ENCODE data around the gene RBCK1. TPM values are rescaled to one million over a fixed set of nuclear protein-coding genes. Genes with fewer than 3 reads are reported as not detected.
"Not testable (repeated sequence)": the region's sequence is repeated elsewhere in the genome, so short reads cannot be mapped to it uniquely, and the experiment has no call there.

RBCK1 gene
- total and polyA plus RNA-seq, 2 experiments from 2014 or later, result 72.3 to 129 TPM

DNA sequence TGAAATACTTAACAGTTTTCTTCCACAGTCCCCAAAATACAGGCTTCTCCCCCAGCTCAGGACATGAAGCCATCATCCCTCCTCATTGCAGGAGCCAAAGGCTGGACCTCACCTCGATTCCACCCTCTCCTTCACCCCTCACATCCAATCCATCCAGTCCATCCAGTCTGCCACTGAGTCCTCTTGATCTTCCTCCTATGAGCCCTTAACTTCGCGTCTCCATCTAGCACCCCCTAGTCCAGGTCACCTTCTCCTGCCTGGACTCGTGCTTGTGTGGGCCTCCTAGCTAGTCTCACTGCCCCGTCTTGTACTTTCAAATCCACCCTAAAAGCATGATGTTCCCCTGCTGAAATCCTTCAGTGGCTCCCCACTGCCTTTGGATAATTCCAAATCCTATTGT lies 24.2 kb upstream of the RBCK1 start:
- no peaks in the 10 kb centered on the region for H3K4me1 ChIP-seq (ENCODE audit: insufficient read depth)
- H2AFZ ChIP-seq, result no peak overlapping the region
- H3K4me2 ChIP-seq (ENCODE audit: unreplicated experiment), result no peak overlapping the region
- no peak for DNase-seq
- H3K4me3 ChIP-seq, result no peak overlapping the region
- peaks cover 4% of the 10 kb centered on the region; the same call in 1 of the 2 replicates for H4K20me1 ChIP-seq (ENCODE audit: insufficient read depth)
- H3K27ac ChIP-seq, result no peak overlapping the region
- TF ChIP-seq EZH2 (IDR thresholded peaks at IDR 0.05; ENCODE audit: insufficient read depth, poor library complexity, severe bottlenecking) (no peak), EZH2phosphoT487 (IDR thresholded peaks at IDR 0.05; ENCODE audit: insufficient read depth, low read depth) (no peak)
- no peaks in the 10 kb centered on the region for H3K27me3 ChIP-seq (replicated peaks; ENCODE audit: insufficient read depth)
- H3K9me3 ChIP-seq (ENCODE audit: low read depth), result no peaks in the 10 kb centered on the region
- WGBS, 2 experiments (ENCODE audit: low coverage in 1 of 2, low lambda C conversion rate in 2 of 2, missing lambda C conversion rate in 2 of 2), result 96 to 99% methylated on average over 5 of the region's 5 CpGs
- H3K79me2 ChIP-seq (ENCODE audit: insufficient read depth), result peaks cover 67% of the 10 kb centered on the region
- no peak overlapping the region for H3K9ac ChIP-seq
- peaks cover 26% of the 10 kb centered on the region for H3K36me3 ChIP-seq (ENCODE audit: low read depth)
- H3K9me2 ChIP-seq (ENCODE audit: insufficient read depth), result no peaks in the 10 kb centered on the region
- in situ Hi-C loops (cut with MboI), result no loop called here
- H3F3A ChIP-seq (ENCODE audit: insufficient read depth), result peaks cover 17% of the 10 kb centered on the region

DNA sequence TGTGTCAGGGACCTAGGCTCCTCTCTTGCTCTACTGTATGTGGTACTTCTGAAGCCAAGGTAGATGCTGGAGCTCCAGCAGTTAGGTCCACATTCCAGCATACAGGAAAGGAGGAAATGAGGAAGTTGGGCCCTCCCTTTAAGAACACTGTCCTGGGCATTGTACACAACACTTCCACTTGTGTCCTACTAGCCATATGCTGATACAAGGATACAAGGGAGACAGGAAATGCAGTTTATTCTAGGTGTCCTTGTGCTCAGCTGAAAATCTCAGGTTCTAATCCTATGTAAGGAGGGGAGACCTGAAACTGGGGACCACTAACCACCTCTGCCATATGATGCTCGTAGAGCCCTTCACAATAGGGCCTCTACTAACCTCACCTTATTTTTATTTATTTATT lies 23.4 kb upstream of the RBCK1 start:
- Histone ChIP-seq H2AFZ (no peak overlapping the region), H3K79me2 (ENCODE audit: insufficient read depth) (peaks cover 67% of the 10 kb centered on the region), H3K9me3 (ENCODE audit: low read depth) (no peaks in the 10 kb centered on the region), H4K20me1 (ENCODE audit: insufficient read depth) (peaks cover 4% of the 10 kb centered on the region; the same call in 1 of the 2 replicates), H3K27me3 (replicated peaks; ENCODE audit: insufficient read depth) (no peaks in the 10 kb centered on the region), H3K36me3 (ENCODE audit: low read depth) (peaks cover 34% of the 10 kb centered on the region), H3K9ac (no peak overlapping the region), H3K9me2 (ENCODE audit: insufficient read depth) (no peaks in the 10 kb centered on the region), H3F3A (ENCODE audit: insufficient read depth) (peaks cover 17% of the 10 kb centered on the region), H3K4me3 (no peak overlapping the region), H3K27ac (no peak overlapping the region), H3K4me1 (ENCODE audit: insufficient read depth) (no peaks in the 10 kb centered on the region), H3K4me2 (ENCODE audit: unreplicated experiment) (no peak overlapping the region)
- in situ Hi-C loops (cut with MboI), result no loop called here
- no peak for DNase-seq
- TF ChIP-seq EZH2 (IDR thresholded peaks at IDR 0.05; ENCODE audit: insufficient read depth, poor library complexity, severe bottlenecking) (no peak), EZH2phosphoT487 (IDR thresholded peaks at IDR 0.05; ENCODE audit: insufficient read depth, low read depth) (no peak)
- 59 to 77% methylated on average over 1 of the region's 1 CpG for WGBS, 2 experiments (ENCODE audit: low coverage in 1 of 2, low lambda C conversion rate in 2 of 2, missing lambda C conversion rate in 2 of 2)

DNA sequence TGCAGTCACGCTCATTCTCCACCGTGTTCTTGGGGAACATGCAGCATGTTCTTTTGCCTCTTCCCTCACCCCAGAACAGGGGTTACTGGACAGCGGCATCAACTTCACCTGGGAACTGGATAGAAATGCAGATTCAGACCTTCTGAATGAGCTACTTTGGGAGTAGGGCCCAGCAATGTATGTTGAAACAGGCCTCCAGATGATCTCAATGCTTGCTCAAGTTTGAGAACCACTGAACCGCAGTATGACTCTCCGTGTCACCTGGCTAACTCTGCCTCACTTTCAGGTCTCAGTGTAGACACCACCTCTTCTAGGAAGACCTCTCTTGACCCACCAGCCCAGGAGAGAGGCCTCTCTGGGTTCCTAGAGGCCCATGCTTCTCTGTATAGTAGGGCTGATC lies 22.7 kb upstream of the RBCK1 start:
- Histone ChIP-seq H3K4me1 (ENCODE audit: insufficient read depth) (no peaks in the 10 kb centered on the region), H4K20me1 (ENCODE audit: insufficient read depth) (peaks cover 4% of the 10 kb centered on the region; the same call in 1 of the 2 replicates), H3K27ac (no peak overlapping the region), H3F3A (ENCODE audit: insufficient read depth) (peaks cover 17% of the 10 kb centered on the region), H3K9ac (no peak overlapping the region), H2AFZ (no peak overlapping the region), H3K9me2 (ENCODE audit: insufficient read depth) (no peaks in the 10 kb centered on the region), H3K36me3 (ENCODE audit: low read depth) (peaks cover 41% of the 10 kb centered on the region), H3K27me3 (replicated peaks; ENCODE audit: insufficient read depth) (no peaks in the 10 kb centered on the region), H3K4me2 (ENCODE audit: unreplicated experiment) (no peak overlapping the region), H3K9me3 (ENCODE audit: low read depth) (no peaks in the 10 kb centered on the region), H3K4me3 (no peak overlapping the region), H3K79me2 (ENCODE audit: insufficient read depth) (peaks cover 67% of the 10 kb centered on the region)
- in situ Hi-C loops (cut with MboI), result no loop called here
- TF ChIP-seq EZH2phosphoT487 (IDR thresholded peaks at IDR 0.05; ENCODE audit: insufficient read depth, low read depth) (no peak), EZH2 (IDR thresholded peaks at IDR 0.05; ENCODE audit: insufficient read depth, poor library complexity, severe bottlenecking) (no peak)
- 98 to 99% methylated on average over 5 of the region's 5 CpGs for WGBS, 2 experiments (ENCODE audit: low coverage in 1 of 2, low lambda C conversion rate in 2 of 2, missing lambda C conversion rate in 2 of 2)
- DNase-seq, result no peak

DNA sequence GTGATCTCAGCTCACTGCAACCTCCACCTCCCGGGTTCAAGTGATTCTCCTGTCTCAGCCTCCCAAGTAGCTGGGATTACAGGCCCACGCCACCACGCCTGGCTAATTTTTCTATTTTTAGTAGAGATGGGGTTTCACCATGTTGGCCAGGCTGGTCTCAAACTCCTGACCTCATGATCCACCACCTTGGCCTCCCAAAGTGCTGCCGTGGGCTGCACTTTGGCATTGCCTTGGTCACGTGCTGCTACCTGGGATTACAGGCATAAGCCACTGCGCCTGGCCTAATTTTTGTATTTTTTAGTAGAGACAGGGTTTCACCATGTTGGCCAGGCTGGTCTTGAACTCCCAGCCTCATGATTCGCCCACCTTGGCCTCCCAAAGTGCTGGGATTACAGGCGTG lies 21.5 kb upstream of the RBCK1 start:
- H3K4me1 ChIP-seq (ENCODE audit: insufficient read depth); H2AFZ ChIP-seq; DNase-seq; H3K27ac ChIP-seq; in situ Hi-C loops (cut with MboI); H3K9me2 ChIP-seq (ENCODE audit: insufficient read depth); H3K27me3 ChIP-seq (replicated peaks; ENCODE audit: insufficient read depth); H3K4me3 ChIP-seq; H3K4me2 ChIP-seq (ENCODE audit: unreplicated experiment); H4K20me1 ChIP-seq (ENCODE audit: insufficient read depth); H3K9ac ChIP-seq; H3K9me3 ChIP-seq (ENCODE audit: low read depth): not testable (repeated sequence)
- H3K36me3 ChIP-seq (ENCODE audit: low read depth), result peaks cover 47% of the 10 kb centered on the region
- H3F3A ChIP-seq (ENCODE audit: insufficient read depth), result peaks cover 17% of the 10 kb centered on the region
- H3K79me2 ChIP-seq (ENCODE audit: insufficient read depth), result peaks cover 62% of the 10 kb centered on the region
- WGBS, 2 experiments (ENCODE audit: low coverage in 1 of 2, low lambda C conversion rate in 2 of 2, missing lambda C conversion rate in 2 of 2), result 95 to 97% methylated on average over 7 to 8 of the region's 8 CpGs

DNA sequence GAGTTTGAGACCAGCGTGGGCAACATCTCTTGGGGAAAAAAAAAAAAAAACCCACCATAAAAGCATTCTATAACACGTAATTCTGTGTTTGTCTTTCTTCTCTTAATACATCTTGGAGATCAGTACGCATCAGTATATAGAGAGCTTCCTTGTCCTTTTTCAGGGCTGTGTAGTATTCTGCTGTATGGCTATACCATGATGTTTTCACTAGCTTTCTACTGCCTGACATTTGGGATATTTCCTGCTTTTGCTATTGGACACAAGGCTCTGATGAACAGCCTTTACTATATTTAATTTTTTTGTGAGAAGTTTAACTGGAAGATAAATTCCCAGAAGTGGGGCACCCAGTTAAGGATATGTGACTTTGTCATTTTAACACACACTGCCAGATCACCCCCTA lies 20.6 kb upstream of the RBCK1 start:
- no peak overlapping the region for H3K27ac ChIP-seq
- TF ChIP-seq EZH2 (IDR thresholded peaks at IDR 0.05; ENCODE audit: insufficient read depth, poor library complexity, severe bottlenecking) (no peak), EZH2phosphoT487 (IDR thresholded peaks at IDR 0.05; ENCODE audit: insufficient read depth, low read depth) (no peak)
- H4K20me1 ChIP-seq (ENCODE audit: insufficient read depth), result peaks cover 4% of the 10 kb centered on the region; the same call in 1 of the 2 replicates
- WGBS, 2 experiments (ENCODE audit: low coverage in 1 of 2, low lambda C conversion rate in 2 of 2, missing lambda C conversion rate in 2 of 2), result 82 to 83% methylated on average over 3 of the region's 3 CpGs
- no peak for DNase-seq
- H3F3A ChIP-seq (ENCODE audit: insufficient read depth), result peaks cover 12% of the 10 kb centered on the region
- H2AFZ ChIP-seq, result no peak overlapping the region
- no peaks in the 10 kb centered on the region for H3K9me2 ChIP-seq (ENCODE audit: insufficient read depth)
- H3K27me3 ChIP-seq (replicated peaks; ENCODE audit: insufficient read depth), result no peaks in the 10 kb centered on the region
- peaks cover 56% of the 10 kb centered on the region for H3K36me3 ChIP-seq (ENCODE audit: low read depth)
- no peaks in the 10 kb centered on the region for H3K9me3 ChIP-seq (ENCODE audit: low read depth)
- in situ Hi-C loops (cut with MboI), result no loop called here
- no peak overlapping the region for H3K9ac ChIP-seq
- peaks cover 57% of the 10 kb centered on the region for H3K79me2 ChIP-seq (ENCODE audit: insufficient read depth)
- no peaks in the 10 kb centered on the region for H3K4me1 ChIP-seq (ENCODE audit: insufficient read depth)
- no peak overlapping the region for H3K4me2 ChIP-seq (ENCODE audit: unreplicated experiment)
- no peak overlapping the region for H3K4me3 ChIP-seq

Measured in GM23248 (cell line).